SU-DHL-6 (cell line): ENCODE results near the gene C1orf141.

Source experiments
- EZH2phosphoT487 ChIP-seq: fragments of 200-600 bp; sonication (generic), shearing (Covaris generic); conservative IDR thresholded peaks from 2 replicates; pipeline ENCODE4 v1.6.1; 2018; ENCODE audit warnings: mild to moderate bottlenecking, antibody characterized with exemption, low read length, moderate library complexity, mixed read lengths
- TF ChIP-seq, protein P1 (sequence below): fragments of 200-600 bp; sonication (generic); IDR thresholded peaks from one replicate; pipeline ENCODE4 v1.5.1; 2017; ENCODE audit warnings: antibody characterized with exemption, mild to moderate bottlenecking, low read length, moderate library complexity; ENCODE audit not compliant: insufficient read depth, poor library complexity, severe bottlenecking

DNA sequence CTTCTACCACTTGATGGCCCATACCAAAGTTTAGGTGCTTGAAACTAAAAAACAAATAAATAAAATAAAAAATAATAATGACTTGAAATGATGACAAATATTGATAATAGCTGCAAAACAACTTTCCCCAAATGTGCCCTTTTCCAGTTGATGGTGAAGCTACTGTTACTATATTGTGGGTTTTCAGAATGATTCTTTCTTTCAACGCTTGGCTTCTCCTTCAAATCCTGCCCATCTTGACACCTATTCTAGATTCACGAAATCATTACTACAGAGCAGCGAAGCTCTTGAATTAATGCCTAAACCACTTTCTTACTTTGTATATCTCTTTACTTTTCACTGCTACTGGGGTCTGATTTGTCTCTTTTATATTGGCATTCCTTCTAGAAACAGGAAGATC is 9.2 kb upstream of the C1orf141 start:
- TF ChIP-seq, protein P1, sequence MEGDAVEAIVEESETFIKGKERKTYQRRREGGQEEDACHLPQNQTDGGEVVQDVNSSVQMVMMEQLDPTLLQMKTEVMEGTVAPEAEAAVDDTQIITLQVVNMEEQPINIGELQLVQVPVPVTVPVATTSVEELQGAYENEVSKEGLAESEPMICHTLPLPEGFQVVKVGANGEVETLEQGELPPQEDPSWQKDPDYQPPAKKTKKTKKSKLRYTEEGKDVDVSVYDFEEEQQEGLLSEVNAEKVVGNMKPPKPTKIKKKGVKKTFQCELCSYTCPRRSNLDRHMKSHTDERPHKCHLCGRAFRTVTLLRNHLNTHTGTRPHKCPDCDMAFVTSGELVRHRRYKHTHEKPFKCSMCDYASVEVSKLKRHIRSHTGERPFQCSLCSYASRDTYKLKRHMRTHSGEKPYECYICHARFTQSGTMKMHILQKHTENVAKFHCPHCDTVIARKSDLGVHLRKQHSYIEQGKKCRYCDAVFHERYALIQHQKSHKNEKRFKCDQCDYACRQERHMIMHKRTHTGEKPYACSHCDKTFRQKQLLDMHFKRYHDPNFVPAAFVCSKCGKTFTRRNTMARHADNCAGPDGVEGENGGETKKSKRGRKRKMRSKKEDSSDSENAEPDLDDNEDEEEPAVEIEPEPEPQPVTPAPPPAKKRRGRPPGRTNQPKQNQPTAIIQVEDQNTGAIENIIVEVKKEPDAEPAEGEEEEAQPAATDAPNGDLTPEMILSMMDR = no peak
- TF ChIP-seq EZH2phosphoT487 = no peak
